ENCODE data around the gene TGM1. TPM values are rescaled to one million over a fixed set of nuclear protein-coding genes. Genes with fewer than 3 reads are reported as not detected.

The TGM1 gene
- total and polyA plus RNA-seq, 2 donors (not counting 1 experiment from before 2014, with no cell fraction given) = 2.7 to 11.9 TPM

DNA sequence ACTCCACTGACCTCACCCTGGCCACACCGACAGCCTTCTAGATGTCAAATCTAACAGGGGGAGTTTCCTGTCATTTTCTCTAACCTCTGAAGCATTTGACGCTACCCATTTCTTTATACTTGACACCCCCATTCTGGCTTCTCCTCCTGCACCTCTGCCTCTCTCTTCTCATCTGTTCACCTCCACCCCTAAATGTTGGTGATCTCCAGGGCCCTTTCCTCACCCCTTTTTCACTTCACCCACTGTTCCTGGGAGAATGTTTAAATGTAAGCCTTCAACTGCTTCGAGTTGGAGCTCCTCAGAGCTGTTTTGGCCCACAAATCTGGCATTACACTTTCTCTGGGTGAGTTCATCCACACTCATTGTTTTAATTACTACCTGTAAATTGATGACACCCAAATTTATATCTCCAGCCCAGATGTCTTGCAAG, 8.9 kb upstream of the TGM1 start:
- no peak for TF ChIP-seq EZH2 (IDR thresholded peaks at IDR 0.05; ENCODE audit: borderline replicate concordance, insufficient read depth, low read depth, low read length, poor library complexity, severe bottlenecking)
- TF ChIP-seq, protein P1, sequence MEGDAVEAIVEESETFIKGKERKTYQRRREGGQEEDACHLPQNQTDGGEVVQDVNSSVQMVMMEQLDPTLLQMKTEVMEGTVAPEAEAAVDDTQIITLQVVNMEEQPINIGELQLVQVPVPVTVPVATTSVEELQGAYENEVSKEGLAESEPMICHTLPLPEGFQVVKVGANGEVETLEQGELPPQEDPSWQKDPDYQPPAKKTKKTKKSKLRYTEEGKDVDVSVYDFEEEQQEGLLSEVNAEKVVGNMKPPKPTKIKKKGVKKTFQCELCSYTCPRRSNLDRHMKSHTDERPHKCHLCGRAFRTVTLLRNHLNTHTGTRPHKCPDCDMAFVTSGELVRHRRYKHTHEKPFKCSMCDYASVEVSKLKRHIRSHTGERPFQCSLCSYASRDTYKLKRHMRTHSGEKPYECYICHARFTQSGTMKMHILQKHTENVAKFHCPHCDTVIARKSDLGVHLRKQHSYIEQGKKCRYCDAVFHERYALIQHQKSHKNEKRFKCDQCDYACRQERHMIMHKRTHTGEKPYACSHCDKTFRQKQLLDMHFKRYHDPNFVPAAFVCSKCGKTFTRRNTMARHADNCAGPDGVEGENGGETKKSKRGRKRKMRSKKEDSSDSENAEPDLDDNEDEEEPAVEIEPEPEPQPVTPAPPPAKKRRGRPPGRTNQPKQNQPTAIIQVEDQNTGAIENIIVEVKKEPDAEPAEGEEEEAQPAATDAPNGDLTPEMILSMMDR (IDR thresholded peaks at IDR 0.05) = no peak
- intact Hi-C loops (cut with micrococcal nuclease) = loop anchor here (1.0 to 10.0 kb wide), 12 partner anchors 7 to 159 kb away; partner anchors contain the start of genes CHMP4A, DCAF11, EMC9 and GMPR2
- no peaks in the 10 kb centered on the region for H4K20me1 ChIP-seq (ENCODE audit: control insufficient read depth, insufficient read depth, low read length, poor library complexity, severe bottlenecking)
- 38% methylated on average over 3 of the region's 3 CpGs for WGBS (ENCODE audit: insufficient coverage)
- Mint-ChIP-seq H3K4me3 (peak overlapping the region; percentile 94), H3K27me3 (no peaks in the 10 kb centered on the region), H3K4me1 (peaks cover 53% of the 10 kb centered on the region), H3K9me3 (ENCODE audit: insufficient read depth) (no peaks in the 10 kb centered on the region), H3K27ac (peak overlapping the region; percentile 94)
- peak overlapping the region; percentile 86 for H3K4me2 ChIP-seq (replicated peaks; ENCODE audit: low read depth, low read length, poor library complexity, severe bottlenecking)
- ChIA-PET POLR2A (interaction anchor here (0.7 to 2.9 kb wide), 13 partner anchors 8 to 159 kb away, joined by 3 to 51 read pairs (median 5); partner anchors contain the start of genes CBLN3, DCAF11, DHRS1 and EMC9), CTCF (interaction anchor here (0.7 to 4.2 kb wide), 17 partner anchors 8 to 160 kb away, joined by 3 to 40 read pairs (median 4); partner anchors contain the start of genes CHMP4A, CIDEB, IRF9 and LTB4R)
- peak overlapping the region; percentile 71 for H3K9ac ChIP-seq (ENCODE audit: low read length)
- peak overlapping the region; percentile 35 to 96 (median 93) for H3K4me3 ChIP-seq (ENCODE audit: control extremely low read depth in 1 of 5, extremely low read depth in 1 of 5, insufficient read depth in 1 of 5, low read depth in 2 of 5, low read length in 4 of 5)
- peaks cover 0 to 24% of the 10 kb centered on the region in 2 experiments for H3K36me3 ChIP-seq (replicated peaks in 1 of 2; ENCODE audit: control extremely low read depth in 1 of 2, control insufficient read depth in 1 of 2, extremely low read depth in 1 of 2, insufficient read depth in 2 of 2, low read length in 1 of 2)
- peaks cover 33 to 41% of the 10 kb centered on the region in 2 donors for H3K4me1 ChIP-seq (ENCODE audit: control insufficient read depth in 2 of 2, insufficient read depth in 2 of 2, low read length in 2 of 2)
- no peaks in the 10 kb centered on the region for H3K27me3 ChIP-seq (replicated peaks in 1 of 4; ENCODE audit: control extremely low read depth in 1 of 4, control insufficient read depth in 3 of 4, insufficient read depth in 4 of 4, low read length in 3 of 4)
- DNase-seq (no peak), ATAC-seq (ENCODE audit: low read depth) (no peak)
- peaks cover 26% of the 10 kb centered on the region for H3K79me2 ChIP-seq (ENCODE audit: control insufficient read depth, insufficient read depth, low read length)
- H3K9me3 ChIP-seq (ENCODE audit: control extremely low read depth in 1 of 3, control insufficient read depth in 2 of 3, insufficient read depth in 1 of 3, low read length in 2 of 3) = no peaks in the 10 kb centered on the region
- peak overlapping the region; percentile 79 for H2AFZ ChIP-seq (ENCODE audit: insufficient read depth, low read depth, low read length, poor library complexity, severe bottlenecking)
- peak overlapping the region; percentile 93 to 97 for H3K27ac ChIP-seq (ENCODE audit: low read length in 2 of 2)

All from B cell (primary cell).